ENCODE data around the gene PSME1.

Gene PSME1

DNA sequence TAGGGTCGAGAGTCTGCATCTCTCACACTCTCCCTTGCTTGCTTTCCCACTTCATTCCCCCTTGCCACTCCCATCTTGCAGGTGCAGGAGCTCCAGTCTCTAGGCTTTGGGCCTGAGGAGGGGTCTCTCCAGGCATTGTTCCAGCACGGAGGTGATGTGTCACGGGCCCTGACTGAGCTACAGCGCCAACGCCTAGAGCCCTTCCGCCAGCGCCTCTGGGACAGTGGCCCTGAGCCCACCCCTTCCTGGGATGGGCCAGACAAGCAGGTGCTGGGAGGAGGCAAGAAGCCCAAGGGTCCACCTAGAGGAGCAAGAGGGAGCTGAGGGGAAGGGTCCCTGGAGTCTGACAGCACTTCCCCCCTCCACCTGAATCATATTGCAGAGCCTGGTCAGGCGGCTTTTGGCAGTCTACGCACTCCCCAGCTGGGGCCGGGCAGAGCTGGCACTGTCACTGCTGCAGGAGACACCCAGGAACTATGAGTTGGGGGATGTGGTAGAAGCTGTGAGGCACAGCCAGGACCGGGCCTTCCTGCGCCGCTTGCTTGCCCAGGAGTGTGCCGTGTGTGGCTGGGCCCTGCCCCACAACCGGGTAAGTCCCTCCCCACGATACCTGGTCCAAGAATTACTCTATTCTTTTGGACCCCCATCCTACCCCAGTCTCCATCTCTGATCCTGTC, 15.5 kb downstream of the PSME1 start:
- TF ChIP-seq, protein P1, sequence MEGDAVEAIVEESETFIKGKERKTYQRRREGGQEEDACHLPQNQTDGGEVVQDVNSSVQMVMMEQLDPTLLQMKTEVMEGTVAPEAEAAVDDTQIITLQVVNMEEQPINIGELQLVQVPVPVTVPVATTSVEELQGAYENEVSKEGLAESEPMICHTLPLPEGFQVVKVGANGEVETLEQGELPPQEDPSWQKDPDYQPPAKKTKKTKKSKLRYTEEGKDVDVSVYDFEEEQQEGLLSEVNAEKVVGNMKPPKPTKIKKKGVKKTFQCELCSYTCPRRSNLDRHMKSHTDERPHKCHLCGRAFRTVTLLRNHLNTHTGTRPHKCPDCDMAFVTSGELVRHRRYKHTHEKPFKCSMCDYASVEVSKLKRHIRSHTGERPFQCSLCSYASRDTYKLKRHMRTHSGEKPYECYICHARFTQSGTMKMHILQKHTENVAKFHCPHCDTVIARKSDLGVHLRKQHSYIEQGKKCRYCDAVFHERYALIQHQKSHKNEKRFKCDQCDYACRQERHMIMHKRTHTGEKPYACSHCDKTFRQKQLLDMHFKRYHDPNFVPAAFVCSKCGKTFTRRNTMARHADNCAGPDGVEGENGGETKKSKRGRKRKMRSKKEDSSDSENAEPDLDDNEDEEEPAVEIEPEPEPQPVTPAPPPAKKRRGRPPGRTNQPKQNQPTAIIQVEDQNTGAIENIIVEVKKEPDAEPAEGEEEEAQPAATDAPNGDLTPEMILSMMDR (IDR thresholded peaks at IDR 0.05; ENCODE audit: low read depth, low read length), result no peak
- no peak overlapping the region for H3K4me3 ChIP-seq (replicated peaks in 1 of 2; ENCODE audit: low read depth in 2 of 2, low read length in 2 of 2)
- no peak for DNase-seq (ENCODE audit: low read depth in 2 of 2)

DNA sequence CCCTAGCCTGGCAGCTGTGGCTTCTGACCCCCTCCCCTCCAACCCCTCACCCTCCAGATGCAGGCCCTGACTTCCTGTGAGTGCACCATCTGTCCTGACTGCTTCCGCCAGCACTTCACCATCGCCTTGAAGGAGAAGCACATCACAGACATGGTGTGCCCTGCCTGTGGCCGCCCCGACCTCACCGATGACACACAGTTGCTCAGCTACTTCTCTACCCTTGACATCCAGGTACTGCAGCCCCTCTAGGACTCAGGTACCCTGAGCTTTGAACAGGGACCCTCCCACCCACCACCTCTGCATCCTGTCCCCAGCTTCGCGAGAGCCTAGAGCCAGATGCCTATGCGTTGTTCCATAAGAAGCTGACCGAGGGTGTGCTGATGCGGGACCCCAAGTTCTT, 19.1 kb downstream of the PSME1 start:
- DNase-seq (ENCODE audit: low read depth in 2 of 2), result no peak
- H3K4me3 ChIP-seq (replicated peaks in 1 of 2; ENCODE audit: low read depth in 2 of 2, low read length in 2 of 2), result no peak overlapping the region
- TF ChIP-seq, protein P1 (IDR thresholded peaks at IDR 0.05; ENCODE audit: low read depth, low read length), result no peak

DNA sequence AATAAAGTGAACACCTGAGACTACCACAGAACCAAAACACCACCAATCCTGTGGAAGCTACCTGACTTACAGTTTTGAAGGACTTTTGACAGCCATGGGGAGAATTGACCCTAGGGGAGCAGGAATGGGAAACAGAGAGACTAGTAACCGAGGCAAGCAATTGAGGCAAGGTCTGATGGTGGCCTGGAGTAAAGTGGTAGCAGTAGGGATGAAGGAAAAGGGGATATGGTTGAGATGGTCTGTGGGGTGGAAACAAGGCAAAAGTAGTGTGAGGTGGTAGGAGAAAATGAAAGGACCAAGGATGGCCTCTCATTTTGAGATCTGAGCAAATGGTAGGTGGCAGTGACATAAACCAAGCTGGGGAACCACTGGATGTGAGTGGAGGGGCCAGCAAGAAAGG, 20.8 kb downstream of the PSME1 start:
- DNase-seq (ENCODE audit: low read depth in 2 of 2), result no peak
- TF ChIP-seq, protein P1 (IDR thresholded peaks at IDR 0.05; ENCODE audit: low read depth, low read length), result no peak
- H3K4me3 ChIP-seq (replicated peaks in 1 of 2; ENCODE audit: low read depth in 2 of 2, low read length in 2 of 2), result no peak overlapping the region

GRCh38 chr14:24157331-24157730, 21.3 kb downstream of the PSME1 start:
- no peak overlapping the region for H3K4me3 ChIP-seq (replicated peaks in 1 of 2; ENCODE audit: low read depth in 2 of 2, low read length in 2 of 2)
- TF ChIP-seq, protein P1 (IDR thresholded peaks at IDR 0.05; ENCODE audit: low read depth, low read length), result no peak

DNA sequence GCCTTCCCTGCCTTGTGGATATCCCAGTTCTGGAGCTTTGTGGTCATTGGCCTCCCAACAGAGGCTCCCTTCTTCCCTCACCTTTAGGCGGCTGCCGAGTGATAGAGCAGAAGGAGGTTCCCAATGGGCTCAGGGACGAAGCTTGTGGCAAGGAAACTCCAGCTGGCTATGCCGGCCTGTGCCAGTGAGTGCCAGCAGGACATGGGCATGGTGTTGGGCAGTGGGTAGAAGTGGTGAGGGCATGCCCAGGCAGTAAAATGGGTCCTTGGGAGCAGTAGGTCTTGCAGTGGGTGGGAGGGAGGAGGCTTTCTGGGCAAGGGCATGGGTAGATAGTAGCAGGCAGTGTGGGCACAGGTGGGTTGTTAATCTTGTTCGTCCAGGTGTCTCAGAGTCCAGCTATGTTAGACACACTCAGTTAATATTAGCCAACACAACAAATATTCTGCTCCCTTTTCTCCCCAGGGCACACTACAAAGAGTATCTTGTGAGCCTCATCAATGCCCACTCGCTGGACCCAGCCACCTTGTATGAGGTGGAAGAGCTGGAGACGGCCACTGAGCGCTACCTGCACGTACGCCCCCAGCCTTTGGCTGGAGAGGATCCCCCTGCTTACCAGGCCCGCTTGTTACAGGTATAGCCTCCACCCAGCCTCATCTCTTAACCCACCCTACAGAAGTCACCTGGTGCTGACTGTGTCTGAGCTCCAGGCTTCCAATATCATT, 23.9 kb downstream of the PSME1 start:
- TF ChIP-seq, protein P1 (IDR thresholded peaks at IDR 0.05; ENCODE audit: low read depth, low read length), result no peak
- DNase-seq (ENCODE audit: low read depth in 2 of 2), result no peak
- H3K4me3 ChIP-seq (replicated peaks in 1 of 2; ENCODE audit: low read depth in 2 of 2, low read length in 2 of 2), result no peak overlapping the region

More at GRCh38 chr14:24157331-24157730, 21.3 kb downstream of the PSME1 start:
- DNase-seq (ENCODE audit: low read depth in 2 of 2), result no peak

DNA sequence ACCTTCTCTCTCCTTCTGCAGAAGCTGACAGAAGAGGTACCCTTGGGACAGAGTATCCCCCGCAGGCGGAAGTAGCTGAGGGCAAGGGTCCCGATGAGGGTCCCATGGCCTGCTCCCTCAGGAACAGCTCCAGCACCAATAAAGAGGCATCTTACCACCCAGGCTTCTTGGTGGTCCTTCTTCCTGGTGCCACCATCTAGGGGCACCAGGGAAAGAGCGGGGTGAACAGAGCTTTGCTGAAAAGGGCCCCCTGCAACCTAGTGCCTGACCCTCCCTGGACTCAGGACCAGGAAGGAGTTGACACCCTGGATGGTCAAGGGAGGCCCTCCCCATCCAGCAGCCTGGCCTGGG, 24.5 kb downstream of the PSME1 start:
- DNase-seq (ENCODE audit: low read depth in 2 of 2), result no peak
- no peak overlapping the region for H3K4me3 ChIP-seq (replicated peaks in 1 of 2; ENCODE audit: low read depth in 2 of 2, low read length in 2 of 2)
- TF ChIP-seq, protein P1 (IDR thresholded peaks at IDR 0.05; ENCODE audit: low read depth, low read length), result no peak
